ENCODE data around the gene CNNM4.
"Not testable (repeated sequence)": the region's sequence is repeated elsewhere in the genome, so short reads cannot be mapped to it uniquely, and the experiment has no call there.

CNNM4 gene

DNA sequence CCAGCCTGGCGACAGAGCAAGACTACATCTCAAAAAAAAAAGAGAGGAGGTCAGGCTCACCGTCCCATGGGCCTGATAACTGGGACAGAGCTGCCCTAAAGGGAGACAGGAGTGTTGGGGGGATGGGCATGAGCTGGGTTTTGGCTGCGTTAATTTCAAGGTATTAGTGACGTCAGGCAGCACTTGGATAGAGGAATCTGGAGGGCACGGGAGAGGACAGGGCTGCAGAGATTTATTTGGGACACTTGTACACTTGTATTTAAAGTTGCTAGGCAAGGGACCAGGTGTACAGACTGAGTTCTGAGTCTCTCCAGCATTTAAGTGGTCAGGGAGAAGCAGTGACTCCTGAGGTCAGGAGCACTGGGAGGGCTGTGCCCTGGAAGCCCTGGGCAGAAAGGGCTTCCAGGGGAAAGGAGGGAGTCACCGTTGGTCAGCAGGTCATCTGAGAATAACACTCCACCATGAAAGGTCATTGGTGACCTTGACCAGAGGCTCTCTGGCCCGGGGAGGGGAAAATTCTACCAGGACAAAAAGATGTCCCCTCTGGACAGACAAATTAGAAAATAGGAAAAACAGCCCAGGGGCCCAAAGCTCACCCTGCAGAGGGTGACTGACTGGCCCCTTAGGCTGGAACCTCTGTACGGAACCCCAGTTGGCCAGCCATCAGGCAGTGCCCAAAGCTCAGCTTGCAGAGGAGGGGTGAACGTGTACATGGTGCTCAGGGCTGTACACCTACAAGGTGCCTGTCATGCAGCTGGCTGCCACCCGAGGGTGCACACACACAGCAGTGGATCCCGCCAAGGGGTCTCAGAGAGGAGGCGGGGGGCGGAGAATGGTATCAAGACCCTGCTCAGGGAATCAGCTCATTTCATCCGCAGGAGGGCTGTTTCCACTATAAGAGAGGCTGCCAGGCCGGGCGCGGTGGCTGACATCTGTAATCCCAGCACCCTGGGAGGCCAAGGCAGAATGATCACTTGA, 32.4 kb downstream of the CNNM4 start:
- no peak for DNase-seq (ENCODE audit: low read depth in 1 of 2, low spot score in 1 of 2)

DNA sequence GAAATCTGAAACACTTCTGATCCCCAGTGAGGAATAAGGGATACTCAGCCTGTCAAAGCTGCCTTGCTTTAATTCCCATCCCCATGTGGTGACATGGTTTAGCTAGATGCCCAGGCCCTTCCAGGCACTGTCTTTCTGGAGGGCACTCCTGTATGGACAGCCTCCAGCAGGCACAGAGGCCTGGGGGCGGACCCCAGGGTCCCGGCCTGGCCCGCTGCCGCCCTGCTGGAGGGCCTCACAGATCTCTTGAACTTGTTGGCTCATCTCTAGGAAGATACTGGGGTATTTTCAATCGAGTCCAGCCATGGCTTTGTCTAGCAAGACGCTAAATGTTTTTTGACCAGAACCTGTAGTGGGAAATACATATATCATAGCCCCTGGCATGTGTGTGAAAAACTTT, 34.4 kb downstream of the CNNM4 start:
- no peak for DNase-seq (ENCODE audit: low read depth in 1 of 2, low spot score in 1 of 2)

DNA sequence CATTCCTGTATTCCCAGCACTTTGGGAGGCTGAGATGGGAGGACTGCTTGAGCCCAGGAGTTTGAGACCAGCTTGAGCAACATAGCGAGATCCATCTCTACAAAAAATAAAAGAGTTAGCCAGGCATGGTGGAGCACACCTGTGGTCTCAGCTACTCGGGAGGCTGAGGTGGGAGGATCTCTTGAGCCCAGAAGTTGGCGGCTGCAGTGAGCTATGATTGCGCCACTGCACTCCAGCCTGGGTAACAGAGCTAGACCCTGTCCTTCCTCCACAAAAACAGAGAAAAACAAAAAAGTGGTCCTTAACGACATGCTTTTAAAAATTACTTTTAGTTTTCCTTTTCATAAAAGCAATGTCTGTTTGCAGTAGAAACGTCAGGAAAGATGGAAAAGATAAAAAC, 35.8 kb downstream of the CNNM4 start:
- not testable (repeated sequence) for DNase-seq (ENCODE audit: low read depth in 1 of 2, low spot score in 1 of 2)

DNA sequence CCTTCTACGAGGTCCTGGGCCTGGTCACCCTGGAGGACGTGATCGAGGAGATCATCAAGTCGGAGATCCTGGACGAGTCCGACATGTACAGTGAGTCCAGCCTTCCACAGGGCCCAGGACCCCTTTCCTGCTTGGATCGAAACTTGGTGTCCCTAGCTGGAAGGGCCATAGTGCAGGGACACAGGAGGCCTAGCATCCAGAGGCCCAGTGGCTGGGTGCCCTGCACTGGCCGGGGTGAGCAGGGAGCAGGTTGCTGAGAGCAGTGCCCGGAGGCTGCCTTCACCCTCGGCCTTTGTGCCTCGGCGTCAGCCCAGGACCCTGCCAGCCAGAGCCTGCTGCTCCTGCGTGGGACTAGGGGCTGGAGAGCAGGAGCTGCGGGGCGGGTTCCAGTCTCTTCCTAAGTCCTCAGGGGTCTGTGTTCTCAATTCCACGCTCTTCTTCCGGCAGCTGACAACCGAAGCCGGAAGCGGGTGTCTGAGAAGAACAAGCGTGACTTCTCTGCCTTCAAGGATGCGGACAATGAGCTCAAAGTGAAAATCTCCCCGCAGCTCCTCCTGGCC, 36.4 kb downstream of the CNNM4 start:
- DNase-seq (ENCODE audit: low read depth in 1 of 2, low spot score in 1 of 2), result no peak

DNA sequence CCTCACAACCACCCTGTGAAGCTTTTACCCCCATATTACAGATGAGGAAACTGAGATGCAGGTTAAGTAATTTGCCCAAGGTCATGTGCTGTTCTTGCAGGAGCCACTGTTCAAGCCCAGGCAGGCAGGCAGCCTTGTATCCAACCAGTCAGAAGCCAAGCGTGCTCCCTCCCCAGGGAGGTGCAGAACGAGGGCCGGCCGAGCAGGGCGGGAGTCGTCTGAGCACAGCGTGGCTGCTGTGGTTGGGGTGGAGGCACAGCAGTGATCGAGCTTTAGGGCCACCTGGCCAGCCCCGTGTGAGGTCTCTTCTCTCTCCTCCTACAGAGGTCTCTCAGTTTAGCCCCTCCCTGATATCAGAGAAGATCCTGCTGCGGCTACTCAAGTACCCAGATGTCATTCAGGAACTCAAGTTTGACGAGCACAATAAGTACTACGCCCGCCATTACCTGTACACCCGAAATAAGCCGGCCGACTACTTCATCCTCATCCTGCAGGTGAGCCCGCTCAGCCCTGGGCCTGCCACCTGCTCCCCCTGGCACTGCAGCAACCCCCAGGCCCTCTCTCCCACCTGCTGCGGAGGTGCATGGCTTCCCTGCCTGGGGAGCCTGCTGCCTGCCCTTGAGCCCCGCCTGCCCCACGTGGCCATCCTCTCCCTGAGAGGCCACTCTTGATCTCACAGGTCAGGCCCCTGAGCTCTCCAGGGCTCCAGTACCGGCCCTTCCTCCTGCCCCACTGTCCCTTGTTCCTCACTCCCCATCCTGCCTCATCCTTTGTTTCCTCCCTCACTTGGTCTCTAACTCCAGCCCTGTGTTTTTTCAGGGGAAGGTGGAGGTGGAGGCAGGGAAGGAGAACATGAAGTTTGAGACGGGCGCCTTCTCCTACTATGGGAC, 38.3 kb downstream of the CNNM4 start:
- no peak for DNase-seq (ENCODE audit: low read depth in 1 of 2, low spot score in 1 of 2)

DNA sequence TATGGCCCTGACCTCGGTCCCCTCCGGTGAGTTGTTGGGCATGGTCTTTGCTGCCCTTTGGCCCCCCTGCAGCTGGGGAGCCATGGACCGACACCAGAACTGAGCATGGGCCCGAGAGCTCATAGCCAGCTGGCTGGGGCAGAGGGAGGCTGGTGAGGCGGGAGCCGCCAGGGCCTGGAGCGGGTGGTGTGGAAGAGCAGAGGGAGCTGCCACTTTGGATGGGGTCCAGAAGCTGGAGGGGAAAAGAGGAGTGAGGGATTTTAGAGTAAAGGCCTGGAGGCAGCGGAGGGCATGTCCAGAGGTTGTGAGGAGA, 38.9 kb downstream of the CNNM4 start:
- no peak for DNase-seq (ENCODE audit: low read depth in 1 of 2, low spot score in 1 of 2)

DNA sequence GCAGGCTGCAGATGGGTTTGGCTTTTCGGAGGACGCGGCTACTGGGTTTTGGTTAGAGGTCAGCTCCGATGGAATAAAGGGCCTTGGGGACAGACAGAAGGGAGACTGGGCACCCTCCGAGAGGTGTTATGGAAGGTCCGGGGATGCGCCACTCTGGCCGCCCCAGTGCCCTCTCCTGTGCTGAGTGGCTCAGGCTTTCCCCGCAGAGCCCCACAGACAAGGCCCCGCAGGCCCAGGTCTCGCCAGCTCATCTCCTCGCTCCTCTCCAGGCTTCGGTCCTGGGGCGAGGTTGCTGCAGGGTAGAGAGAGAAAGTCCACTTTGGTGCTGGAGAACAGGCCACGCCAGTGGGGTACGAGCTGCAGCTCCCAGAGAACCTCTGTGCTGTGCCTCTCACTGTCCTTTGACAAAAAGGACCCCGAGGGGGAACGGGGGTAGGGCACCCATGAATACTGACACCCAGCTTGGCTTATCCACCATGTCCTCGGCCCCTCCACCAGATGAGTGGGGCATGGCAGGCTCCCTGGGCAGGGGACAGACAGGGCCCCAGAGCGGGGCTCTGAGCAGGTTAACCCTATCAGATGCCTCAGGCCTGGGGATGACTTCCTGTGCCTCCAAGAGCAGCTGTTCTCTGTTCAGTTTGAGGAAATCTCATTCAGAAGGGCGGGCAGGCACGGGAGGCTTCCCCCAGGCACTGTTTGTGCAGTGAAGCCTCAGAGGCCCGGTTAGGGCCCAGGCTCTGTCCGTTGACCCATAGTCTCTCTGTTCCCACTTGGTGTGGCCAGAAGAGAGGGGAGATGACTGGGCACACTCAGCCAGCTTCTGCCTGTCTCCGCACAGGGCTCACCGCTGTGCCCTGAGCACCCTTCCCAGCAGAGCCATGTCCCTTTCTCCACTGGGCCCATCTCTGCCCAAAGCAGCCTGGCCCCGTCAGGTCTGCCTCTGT, 39.6 kb downstream of the CNNM4 start:
- no peak for DNase-seq (ENCODE audit: low read depth in 1 of 2, low spot score in 1 of 2)

DNA sequence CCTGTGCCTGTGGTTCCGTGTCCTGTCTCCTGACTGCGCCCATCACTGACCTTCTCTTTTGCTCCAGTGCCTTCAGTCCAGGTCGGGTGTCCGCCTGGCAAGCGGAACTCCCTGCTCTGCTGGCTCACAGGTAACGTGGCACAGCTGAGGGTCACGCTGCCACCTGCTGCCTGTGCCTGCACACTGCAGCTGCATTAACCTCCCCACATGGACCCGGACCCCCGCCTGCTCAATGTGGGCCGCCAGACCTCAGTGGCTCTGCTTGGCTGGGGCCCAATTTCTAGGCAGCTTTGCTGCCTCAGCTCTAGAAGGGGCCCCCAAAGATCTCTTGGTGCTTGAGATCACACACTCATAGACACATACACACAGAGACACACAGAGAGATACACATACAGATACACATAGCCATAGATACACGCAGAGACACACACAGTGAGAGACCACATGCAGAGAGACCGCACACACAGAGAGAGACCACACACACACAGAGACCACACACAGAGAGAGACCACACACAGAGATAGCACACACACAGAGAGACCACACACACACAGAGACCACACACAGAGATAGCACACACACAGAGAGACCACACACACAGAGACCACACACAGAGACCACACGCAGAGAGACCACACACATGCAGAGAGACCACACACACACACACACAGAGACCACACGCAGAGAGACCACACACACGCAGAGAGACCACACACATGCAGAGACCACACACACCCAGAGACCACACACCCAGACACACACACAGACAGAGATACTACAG, 40.5 kb downstream of the CNNM4 start:
- peak; percentile 55 to 61 for DNase-seq (ENCODE audit: low read depth in 1 of 2, low spot score in 1 of 2)

DNA sequence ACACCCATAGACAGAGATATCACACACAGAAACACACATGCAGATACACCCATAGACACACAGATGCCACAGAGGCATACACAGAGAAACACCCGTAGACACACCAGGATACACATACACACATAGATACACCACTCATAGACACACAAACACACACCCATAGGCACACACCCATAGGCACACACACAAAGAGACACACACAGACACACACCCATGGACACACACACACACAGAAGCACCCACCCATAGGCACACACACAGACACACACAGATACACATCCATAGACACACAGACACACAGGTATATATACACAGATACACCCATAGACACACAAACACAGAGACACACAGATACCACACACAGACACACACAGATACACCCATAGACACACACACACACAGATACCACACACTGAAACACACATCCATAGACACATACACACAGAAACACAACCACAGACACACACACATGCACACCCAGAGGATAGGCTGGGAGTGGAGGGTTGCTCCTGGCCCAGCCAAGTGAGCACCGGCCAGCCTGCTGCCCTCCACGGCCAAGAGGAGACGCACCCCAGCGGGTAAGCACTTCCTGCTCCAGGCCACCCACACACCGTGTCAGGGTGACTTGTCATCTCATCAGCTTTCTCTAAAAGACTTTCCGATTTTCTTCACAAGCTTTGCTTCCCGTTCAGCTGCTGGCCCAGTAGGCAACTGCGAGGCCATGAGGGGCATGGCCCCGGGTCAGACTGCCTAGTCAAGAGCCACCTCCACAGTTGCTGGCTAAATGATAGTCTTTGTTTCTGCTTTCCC, 41.3 kb downstream of the CNNM4 start:
- DNase-seq (ENCODE audit: low read depth in 1 of 2, low spot score in 1 of 2), result peak in 1 of 2 donors; percentile 30

DNA sequence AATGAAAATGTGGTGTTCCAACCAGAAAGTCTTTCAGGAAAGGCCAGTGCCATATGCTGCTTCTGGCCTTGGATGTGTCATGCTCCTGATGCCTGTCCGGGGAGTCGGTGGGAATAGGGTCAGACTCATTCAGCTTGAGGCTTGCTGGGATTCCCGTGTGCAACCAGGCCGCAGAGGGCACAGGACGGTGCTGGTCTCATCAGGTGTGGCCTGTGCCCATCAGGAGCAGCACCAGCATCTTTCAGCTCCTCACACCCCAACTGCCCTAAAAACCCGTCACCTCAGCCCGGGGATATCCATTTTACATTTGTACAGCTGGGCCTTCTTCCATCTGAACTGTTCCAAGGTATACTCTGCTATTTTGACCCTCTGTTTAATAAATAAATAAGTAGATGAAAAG, 42.0 kb downstream of the CNNM4 start:
- DNase-seq (ENCODE audit: low read depth in 1 of 2, low spot score in 1 of 2), result no peak

DNA sequence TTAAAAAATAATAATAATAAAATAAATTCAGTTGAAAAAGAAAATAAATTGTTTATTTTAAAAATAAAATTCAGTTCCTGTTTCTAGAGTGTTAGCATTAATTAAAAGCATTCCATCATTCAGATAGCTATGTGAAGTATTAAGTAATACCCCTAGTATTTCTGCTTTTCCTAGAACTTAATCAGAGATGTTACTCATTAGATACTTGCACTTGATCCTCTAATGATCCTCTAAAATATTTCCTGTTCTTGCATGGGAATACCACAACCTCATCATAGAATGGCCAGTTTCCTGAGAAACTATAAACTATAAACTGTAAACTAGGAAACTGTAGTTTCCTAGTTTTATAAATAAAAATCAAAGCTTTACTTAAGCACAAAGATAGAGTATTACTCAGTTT, 44.3 kb downstream of the CNNM4 start:
- no peak for DNase-seq (ENCODE audit: low read depth in 1 of 2, low spot score in 1 of 2)

DNA sequence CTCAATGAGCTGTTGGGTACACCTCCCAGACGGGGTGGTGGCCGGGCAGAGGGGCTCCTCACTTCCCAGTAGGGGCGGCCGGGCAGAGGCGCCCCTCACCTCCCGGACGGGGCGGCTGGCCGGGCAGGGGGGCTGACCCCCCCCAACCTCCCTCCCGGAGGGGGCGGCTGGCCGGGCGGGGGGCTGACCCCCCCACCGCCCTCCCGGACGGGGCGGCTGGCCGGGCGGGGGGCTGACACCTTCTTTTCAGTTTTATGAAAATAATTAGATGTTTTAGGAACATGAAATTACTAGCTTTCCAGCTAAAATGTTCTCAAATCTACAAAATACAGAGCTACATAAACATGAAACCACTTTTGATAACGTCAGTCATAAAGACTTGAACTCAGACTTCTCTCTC, 45.2 kb downstream of the CNNM4 start:
- not testable (repeated sequence) for DNase-seq (ENCODE audit: low read depth in 1 of 2, low spot score in 1 of 2)

DNA sequence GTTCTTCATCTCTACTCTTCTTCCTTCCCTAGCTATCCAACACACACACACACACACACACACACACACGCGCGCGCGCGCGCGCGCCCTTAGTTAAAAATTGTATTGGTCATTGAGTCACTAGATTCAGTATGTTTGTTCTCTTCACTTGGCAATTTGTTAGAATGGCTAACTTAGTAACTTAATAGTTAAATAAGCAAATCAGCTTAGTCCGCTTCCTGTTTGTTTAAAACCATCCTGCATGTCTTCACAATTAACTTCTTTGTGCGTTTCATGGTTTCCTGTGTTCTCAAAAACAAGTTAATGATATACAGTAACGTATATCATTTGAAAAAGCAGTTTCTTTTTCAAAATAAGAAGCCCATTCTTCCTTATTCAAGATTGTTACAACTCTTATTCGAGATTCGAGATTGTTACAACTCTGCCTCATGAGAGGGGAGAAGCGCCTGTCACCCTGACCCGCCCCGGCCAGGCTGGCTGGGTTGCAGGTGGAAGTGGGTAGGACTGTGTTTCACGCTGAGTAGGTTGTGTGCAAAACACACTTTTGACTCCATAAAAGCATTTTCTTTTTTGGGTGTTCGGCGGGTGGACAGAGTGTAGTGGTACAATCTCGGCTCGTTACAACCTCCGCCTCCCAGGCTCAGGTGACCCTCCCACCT, 45.9 kb downstream of the CNNM4 start:
- peak; percentile 9 to 30 for DNase-seq (ENCODE audit: low read depth in 1 of 2, low spot score in 1 of 2)

DNA sequence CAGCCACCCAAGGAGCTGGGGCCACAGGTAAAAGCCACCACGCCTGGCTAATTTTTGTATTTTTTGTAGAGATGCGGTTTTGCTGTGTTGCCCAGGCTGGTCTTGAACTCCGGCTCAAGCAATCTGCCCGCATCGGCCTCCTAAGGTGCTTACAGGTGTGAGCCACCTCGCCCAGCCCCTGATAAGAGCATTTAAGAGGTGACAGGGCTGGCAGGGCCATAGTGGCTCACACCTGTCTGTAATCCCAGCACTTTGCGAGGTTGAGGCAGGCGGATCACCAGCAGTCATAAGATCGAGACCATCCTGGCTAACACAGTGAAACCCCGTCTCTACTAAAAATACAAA, 46.4 kb downstream of the CNNM4 start:
- DNase-seq (ENCODE audit: low read depth in 1 of 2, low spot score in 1 of 2), result no peak

DNA sequence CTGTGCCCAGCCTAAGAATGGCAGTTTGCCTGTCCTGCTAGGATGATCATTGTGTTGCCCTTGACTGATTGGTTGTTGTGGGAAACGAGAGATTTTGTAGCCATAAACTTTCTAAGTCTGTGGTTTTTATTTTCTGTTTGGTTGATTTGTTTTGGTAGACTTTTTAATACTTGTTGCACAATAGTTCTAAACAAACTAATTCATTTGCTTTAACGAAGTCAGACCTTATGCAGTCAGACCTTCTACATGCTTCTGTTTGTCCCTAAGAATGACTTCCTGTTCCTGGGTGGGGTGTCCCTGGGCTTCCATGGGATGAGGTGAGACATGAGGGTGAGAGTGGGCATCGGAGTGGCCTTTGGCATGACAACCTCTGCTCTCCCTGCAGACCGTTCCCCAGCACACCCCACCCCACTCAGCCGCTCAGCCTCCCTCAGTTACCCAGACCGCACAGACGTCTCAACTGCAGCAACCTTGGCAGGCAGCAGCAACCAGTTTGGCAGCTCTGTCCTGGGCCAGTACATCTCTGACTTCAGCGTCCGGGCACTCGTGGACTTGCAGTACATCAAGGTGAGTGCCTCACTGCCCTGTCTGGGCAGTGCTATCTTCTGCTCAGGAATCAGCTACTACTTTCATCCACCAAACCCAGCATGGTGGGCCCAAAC, 47.6 kb downstream of the CNNM4 start:
- no peak for DNase-seq (ENCODE audit: low read depth in 1 of 2, low spot score in 1 of 2)

DNA sequence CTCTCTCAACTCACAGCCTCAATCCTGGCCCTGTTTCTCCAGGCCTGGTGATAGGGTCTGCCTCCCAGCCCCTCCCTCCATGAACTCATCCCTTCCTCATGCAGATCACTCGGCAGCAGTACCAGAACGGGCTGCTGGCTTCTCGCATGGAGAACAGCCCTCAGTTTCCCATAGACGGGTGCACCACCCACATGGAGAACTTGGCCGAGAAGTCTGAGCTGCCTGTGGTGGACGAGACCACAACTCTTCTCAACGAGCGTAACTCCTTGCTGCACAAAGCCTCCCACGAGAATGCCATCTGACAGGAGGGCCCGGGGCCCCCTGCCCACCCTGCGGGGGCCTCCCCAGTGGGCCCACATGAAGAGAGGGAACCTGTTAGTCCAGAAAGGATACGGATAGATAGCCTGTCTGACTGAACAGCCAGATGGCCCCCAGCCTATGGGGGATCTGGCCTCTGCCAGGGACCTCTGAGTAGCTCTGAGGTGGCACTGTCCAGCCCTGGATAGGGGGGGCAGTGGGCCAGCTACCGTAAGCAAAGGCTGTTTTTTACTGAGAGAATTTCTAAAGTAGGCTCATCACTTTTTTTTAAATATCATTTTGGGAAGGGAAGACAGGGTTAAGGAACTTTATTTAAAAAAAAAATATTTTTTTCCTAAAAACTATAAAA, 48.6 kb downstream of the CNNM4 start:
- no peak for DNase-seq (ENCODE audit: low read depth in 1 of 2, low spot score in 1 of 2)

DNA sequence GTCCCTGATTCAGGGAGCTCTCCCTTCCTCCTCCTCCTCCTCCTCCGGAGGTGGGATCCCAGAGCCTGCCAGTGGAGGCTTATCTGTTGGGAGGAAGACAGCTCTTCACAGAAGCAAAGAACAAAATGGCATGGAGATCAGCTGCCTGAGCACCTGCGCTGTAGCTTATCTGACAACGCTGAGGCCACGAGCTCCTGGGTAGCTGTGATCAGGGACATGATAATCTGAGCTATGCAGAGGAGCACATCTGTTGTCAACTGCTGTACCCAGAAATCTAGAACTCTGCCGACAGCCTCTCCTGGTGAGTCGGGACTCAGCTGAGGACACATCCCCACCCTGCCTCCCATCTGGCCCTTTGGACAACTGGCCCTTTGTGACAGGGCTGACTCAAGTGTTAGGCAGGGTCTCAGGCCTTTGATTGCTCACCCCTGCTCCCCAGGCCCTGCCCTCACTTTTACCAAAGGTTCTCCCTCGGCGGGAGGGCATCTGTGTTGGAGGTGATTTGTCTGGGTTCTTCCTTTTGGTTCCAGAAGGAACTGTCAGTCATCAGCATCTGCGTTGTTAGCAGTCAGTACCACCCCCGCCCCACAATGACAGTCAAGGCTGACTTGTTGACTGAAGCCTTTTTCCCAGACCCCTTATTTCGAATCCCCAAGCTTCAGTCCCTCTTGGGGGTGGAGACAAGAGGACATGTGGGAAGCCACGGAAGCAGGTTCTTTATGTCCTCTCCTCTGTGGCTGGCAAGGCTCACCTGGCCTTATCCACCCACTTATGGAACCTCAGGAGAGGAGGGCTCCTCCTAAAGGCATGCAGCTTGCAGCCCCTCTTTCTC, 49.5 kb downstream of the CNNM4 start:
- no peak for DNase-seq (ENCODE audit: low read depth in 1 of 2, low spot score in 1 of 2)

Measured in activated T-helper 1 cell treated with anti-CD3 and anti-CD28 coated beads, Interleukin-2, amount 50 U/mL, for 16 hours (primary cell).